ENCODE data around the gene GNAZ.
"Not testable (repeated sequence)": the region's sequence is repeated elsewhere in the genome, so short reads cannot be mapped to it uniquely, and the experiment has no call there.

GNAZ gene

DNA sequence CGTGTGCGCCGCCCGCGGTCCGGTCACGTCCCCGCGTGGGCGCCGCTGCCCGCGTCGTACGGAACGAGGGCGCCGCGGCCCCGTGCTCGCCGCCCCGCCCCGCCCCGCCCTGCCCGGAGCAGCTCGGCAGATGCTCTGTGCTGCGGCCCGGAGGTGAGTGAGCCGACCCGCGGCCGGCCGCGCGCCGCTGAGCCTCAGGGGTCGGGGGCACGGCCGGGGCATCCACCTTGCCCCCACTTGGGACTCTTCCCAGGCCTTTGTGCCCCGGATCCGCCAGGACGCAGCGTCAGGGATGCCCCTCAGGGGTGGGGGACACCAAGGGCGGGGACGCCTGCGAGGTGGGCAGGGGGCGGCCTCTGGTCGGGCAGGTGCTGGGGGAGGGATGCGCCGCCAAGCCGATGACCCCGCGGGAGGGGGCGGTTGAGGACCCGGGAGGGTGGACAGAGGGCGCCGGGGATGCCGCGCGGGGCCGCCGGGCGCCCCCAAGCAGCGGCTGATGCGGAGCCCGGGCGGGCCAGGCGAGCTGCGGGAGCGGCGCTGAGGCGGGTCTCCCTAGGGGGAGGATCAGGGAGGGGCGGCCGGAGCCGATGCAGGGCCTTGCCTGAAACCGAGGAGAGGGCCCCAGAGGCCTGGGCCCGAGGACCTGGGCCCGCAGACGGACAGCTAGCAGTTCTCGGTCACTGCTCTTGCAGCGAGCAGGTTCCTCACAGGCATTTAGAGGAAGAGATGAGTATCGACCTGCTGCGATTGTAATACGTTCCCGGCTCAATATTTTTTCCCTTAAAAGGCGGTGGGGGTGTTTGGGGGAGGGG, at the start of gene GNAZ:
GNAZ (plus strand) TSS at position 102 of the 812 bp plus-strand sequence. CDS start 25,177 bp downstream, outside the sequence.
- TF ChIP-seq Cebpa-rat (IDR thresholded peaks at IDR 0.05): no peak
- peaks cover 43% of the 10 kb centered on the region for H4K20me1 ChIP-seq
- peak within 1 kb of the TSS; percentile 78 for H3K9ac ChIP-seq
- H3K4me1 ChIP-seq: peaks cover 90% of the 10 kb centered on the region
- peak within 1 kb of the TSS; percentile 80 for H3K4me3 ChIP-seq
- H3K27ac ChIP-seq: peak within 1 kb of the TSS; percentile 46
- H3K36me3 ChIP-seq: peaks cover 6% of the 10 kb centered on the region; the same call in 1 of the 2 replicates
- peak within 1 kb of the TSS; percentile 99 for H3K4me2 ChIP-seq
- peaks cover 24% of the 10 kb centered on the region for H3K27me3 ChIP-seq
- H3K9me3 ChIP-seq: no peaks in the 10 kb centered on the region

DNA sequence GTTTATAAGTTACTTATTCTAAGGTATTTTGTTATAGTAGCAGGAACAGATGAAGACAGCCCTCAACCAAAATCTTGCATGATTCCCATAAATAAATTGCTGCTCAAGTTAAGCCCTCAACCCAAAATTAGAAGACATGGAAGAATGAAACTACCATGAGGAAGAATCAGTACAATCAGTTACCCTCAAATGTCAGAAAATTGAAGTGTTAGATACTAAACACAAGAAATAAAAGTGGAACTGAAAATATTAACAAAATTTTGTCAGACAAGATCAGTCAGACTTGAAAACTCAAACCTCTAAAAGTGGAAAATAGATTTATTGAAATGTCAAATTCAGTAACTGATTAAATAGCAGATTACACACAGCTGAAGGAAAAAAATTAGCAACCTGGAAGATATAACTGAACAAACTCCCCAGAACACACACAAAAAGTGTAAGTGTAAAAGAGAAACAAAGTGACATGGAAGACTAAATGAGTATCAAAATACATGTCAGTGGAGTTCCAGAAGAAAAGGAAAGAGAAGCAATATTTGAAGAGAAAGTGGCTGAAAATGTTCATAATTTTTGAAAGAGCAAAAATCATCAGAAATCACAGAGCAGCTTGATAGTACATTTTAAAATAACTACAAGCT, 49.5 kb upstream of the GNAZ start:
- Histone ChIP-seq H3K27ac (no peak overlapping the region), H3K27me3 (no peaks in the 10 kb centered on the region), H3K36me3 (no peaks in the 10 kb centered on the region), H3K9me3 (peaks cover 36% of the 10 kb centered on the region), H3K4me3 (no peak overlapping the region), H4K20me1 (no peaks in the 10 kb centered on the region), H3K4me2 (no peak overlapping the region), H3K4me1 (no peaks in the 10 kb centered on the region), H3K9ac (no peak overlapping the region)
- TF ChIP-seq Cebpa-rat (IDR thresholded peaks at IDR 0.05): no peak

DNA sequence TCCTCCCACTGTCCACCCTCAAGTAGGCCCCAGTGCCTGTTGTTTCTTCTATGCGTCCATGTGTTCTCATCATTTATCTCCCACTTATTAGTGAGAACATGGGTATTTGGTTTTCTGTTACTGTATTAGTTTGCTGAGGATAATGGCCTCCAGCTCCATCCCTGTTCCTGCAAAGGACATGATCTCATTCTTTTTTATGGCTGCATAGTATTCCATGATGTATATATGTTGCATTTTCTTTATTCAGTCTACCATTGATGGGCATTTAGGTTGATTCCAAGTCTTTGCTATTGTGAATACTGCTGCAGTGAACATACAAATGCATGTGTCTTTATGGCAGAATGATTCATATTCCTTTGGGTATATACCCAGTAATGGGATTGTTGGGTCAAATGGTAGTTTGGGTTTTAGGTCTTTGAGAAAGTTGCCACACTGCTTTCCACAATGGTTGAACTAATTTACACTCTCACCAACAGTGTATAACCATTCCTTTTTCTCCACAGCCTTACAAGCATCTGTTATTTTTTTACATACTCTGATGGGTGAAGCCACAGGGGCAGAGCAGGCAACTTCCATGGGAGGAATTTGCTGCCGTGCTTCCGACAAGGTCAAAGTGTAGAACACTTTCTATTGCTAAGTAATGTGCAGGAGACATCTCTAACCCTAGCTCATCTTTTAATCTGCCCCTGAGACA, 48.5 kb upstream of the GNAZ start:
- H3K27ac ChIP-seq, H4K20me1 ChIP-seq, H3K27me3 ChIP-seq, H3K4me1 ChIP-seq, H3K4me3 ChIP-seq, H3K9ac ChIP-seq, H3K36me3 ChIP-seq, H3K4me2 ChIP-seq: not testable (repeated sequence)
- peaks cover 28% of the 10 kb centered on the region for H3K9me3 ChIP-seq

DNA sequence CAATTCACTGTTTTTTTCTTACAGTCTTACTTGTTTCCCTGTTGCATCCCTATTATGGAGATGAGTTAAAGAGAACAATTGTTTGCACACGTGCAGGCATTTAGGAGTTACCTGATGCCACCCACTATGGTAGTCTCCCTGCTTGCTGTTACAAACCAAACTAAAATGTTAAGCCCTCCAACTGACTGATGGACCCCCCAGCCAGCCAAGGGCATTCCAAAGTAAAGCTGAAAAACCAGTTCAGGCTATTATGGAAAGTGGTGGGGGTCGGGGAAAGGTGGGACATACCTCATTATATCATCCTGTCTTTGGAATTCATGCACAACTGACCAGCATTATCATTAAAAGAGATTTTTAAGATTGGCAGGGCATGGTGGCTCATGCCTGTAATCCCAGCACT, 47.0 kb upstream of the GNAZ start:
- no peak for TF ChIP-seq Cebpa-rat (IDR thresholded peaks at IDR 0.05)
- H3K4me2 ChIP-seq: no peak overlapping the region
- H3K4me3 ChIP-seq: no peak overlapping the region
- no peaks in the 10 kb centered on the region for H3K36me3 ChIP-seq
- H4K20me1 ChIP-seq: no peaks in the 10 kb centered on the region
- no peaks in the 10 kb centered on the region; the same call in 1 of the 2 replicates for H3K4me1 ChIP-seq
- H3K27ac ChIP-seq: no peak overlapping the region
- no peaks in the 10 kb centered on the region for H3K27me3 ChIP-seq
- H3K9me3 ChIP-seq: peaks cover 23% of the 10 kb centered on the region
- H3K9ac ChIP-seq: no peak overlapping the region

DNA sequence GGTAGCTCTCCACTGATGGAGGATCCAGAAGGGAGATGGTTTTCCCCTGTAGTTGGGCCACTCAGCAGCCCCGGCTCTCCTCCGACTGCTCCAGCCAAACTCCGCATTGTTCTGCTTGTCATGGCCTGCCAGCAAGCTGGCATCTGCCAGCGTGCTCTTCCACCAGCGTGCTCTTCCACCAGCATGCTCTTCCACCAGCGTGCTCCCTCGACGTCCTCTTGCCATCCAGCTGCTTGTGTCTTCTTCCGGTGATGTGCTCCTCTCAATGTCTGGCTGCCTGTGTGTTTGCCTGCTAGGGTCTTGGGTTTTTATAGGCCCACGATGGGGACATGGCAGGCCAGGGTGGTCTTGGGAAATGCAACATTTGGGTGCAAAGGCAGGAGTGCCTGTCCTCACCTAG, 43.5 kb upstream of the GNAZ start:
- Histone ChIP-seq H3K4me3 (no peak overlapping the region), H3K27me3 (no peaks in the 10 kb centered on the region), H3K27ac (no peak overlapping the region)

DNA sequence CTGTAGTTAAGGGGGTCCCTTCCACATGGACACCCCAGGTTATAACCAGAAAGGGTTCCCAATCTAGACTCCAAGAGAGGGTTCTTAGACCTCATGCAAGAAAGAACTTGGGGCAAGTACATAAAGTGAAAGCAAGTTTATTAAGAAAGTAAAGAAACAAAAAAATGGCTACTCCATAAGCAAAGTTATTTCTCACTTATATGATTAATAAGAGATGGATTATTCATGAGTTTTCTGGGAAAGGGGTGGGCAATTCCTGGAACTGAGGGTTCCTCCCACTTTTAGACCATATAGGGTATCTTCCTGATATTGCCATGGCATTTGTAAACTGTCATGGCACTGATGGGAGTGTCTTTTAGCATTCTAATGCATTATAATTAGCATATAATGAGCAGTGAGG, 42.5 kb upstream of the GNAZ start:
- H3K27me3 ChIP-seq, H3K9ac ChIP-seq, H3K27ac ChIP-seq, H3K4me2 ChIP-seq, H3K36me3 ChIP-seq, H3K4me3 ChIP-seq, H4K20me1 ChIP-seq, H3K4me1 ChIP-seq, H3K9me3 ChIP-seq: not testable (repeated sequence)

More for the DNA sequence above, 43.5 kb upstream of the GNAZ start:
- Histone ChIP-seq H4K20me1 (no peaks in the 10 kb centered on the region), H3K9ac (no peak overlapping the region), H3K4me2 (no peak overlapping the region; the same call in 1 of the 2 replicates), H3K36me3 (no peaks in the 10 kb centered on the region), H3K9me3 (peaks cover 8% of the 10 kb centered on the region), H3K4me1 (no peaks in the 10 kb centered on the region; the same call in 1 of the 2 replicates)
- TF ChIP-seq Cebpa-rat (IDR thresholded peaks at IDR 0.05): no peak

DNA sequence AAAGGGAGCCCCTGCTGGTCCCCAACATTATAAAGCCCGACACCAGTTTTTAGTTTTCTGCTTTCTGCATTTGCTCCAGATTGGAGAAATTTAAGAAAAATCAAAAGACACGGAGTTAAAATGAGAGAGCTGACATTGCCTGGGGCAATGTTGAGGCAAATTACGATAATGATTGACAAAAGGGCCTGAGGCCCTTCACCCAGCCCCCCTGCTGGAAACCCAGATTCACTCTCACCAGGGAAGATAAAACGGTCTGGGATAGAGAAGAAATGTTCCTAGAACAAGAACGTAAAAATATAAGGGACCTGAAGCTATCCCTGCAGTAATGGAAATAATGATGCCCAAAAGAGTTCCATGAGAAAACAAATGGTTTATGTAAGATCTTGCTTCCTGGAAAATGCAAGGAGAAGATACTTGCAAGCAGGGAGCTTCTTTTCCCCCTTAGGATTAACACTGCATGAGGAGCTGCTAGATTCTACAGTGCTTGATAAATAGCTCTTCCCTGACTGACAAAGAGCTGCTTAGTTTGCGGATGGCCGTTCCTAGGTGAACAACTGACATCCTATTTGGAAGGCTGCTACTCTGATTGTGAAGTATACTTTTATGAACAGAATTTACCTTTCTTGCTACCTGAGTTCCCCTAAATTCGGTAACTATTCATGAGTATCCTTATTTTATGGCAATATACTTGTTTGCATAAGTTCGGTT, 40.6 kb upstream of the GNAZ start:
- peaks cover 27% of the 10 kb centered on the region for H3K4me1 ChIP-seq
- no peaks in the 10 kb centered on the region for H3K27me3 ChIP-seq
- no peaks in the 10 kb centered on the region for H3K36me3 ChIP-seq
- no peak overlapping the region for H3K27ac ChIP-seq
- no peak overlapping the region for H3K4me2 ChIP-seq
- H3K9me3 ChIP-seq: peaks cover 8% of the 10 kb centered on the region; the same call in 1 of the 2 replicates
- no peak overlapping the region for H3K9ac ChIP-seq
- no peaks in the 10 kb centered on the region for H4K20me1 ChIP-seq
- H3K4me3 ChIP-seq: no peak overlapping the region
- TF ChIP-seq Cebpa-rat (IDR thresholded peaks at IDR 0.05): no peak

DNA sequence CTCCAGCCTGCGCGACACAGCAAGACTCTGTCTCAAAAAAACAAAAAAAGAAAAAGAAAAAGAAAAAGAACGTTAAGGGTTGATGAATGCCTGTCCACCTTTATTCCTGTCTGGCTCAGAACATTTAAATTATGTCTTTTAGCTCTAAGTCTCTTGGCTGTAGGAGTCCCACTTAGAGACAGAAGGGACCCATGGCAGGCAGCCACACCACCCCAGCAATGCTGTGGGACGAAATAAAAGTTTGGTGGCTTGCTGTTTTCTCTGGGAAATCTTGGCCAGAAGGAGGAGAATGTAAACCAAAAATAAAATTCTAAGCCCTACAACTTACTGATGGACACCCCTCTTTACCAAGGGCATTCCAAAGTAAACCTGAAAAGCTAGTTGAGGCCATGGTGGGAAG, 38.9 kb upstream of the GNAZ start:
- Histone ChIP-seq H3K9me3 (peaks cover 8% of the 10 kb centered on the region; the same call in 1 of the 2 replicates), H3K4me3 (no peak overlapping the region), H3K27ac (no peak overlapping the region), H4K20me1 (no peaks in the 10 kb centered on the region), H3K27me3 (no peaks in the 10 kb centered on the region), H3K36me3 (no peaks in the 10 kb centered on the region), H3K9ac (no peak overlapping the region), H3K4me1 (peaks cover 44% of the 10 kb centered on the region), H3K4me2 (no peak overlapping the region)
- no peak for TF ChIP-seq Cebpa-rat (IDR thresholded peaks at IDR 0.05)

DNA sequence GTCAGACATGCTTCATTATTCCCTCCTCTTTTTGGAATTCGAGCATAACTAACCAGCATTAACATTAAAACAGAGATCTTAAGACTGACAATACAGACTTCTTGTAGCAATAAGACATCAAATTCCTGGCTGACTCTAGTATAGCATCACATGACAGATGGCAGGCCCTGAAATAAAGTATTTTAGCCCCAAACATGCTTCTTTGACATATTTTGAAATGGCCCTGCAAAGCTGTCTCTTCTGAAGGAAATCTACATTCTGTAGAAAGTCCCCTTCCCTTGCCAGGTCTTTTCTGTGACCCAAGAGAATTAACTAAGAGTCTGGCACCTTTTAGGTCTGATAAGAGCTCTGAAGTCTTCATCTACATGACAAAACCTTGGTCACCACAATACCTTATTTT, 38.5 kb upstream of the GNAZ start:
- Histone ChIP-seq H3K4me1 (peaks cover 49% of the 10 kb centered on the region), H3K27ac (no peak overlapping the region), H4K20me1 (no peaks in the 10 kb centered on the region), H3K9me3 (peaks cover 8% of the 10 kb centered on the region; the same call in 1 of the 2 replicates), H3K36me3 (no peaks in the 10 kb centered on the region), H3K4me2 (no peak overlapping the region), H3K4me3 (no peak overlapping the region), H3K9ac (no peak overlapping the region), H3K27me3 (no peaks in the 10 kb centered on the region)
- no peak for TF ChIP-seq Cebpa-rat (IDR thresholded peaks at IDR 0.05)
